Type B pancreatic cell (in vitro differentiated cells): Measurements from ENCODE around the gene SDF2L1. TPM values are rescaled to one million over a fixed set of nuclear protein-coding genes. Genes with fewer than 3 reads are reported as not detected.
A peak's percentile ranks its signal among the peaks of the same experiment; 100 is the strongest.
"Not testable (repeated sequence)": the region's sequence is repeated elsewhere in the genome, so short reads cannot be mapped to it uniquely, and the experiment has no call there.

Experiments
- DNase-seq: peaks from one replicate; pipeline ENCODE4 v3.0.0; 2021; ENCODE audit warnings: mixed read lengths; ENCODE audit not compliant: unreplicated experiment; ENCODE audit errors: extremely low spot score
- H3K27ac Mint-ChIP-seq: 2 replicates; pipeline ENCODE4 v1.8.0; 2021; ENCODE audit warnings: mild to moderate bottlenecking, mixed read lengths
- H3K27me3 Mint-ChIP-seq: 2 replicates; pipeline ENCODE4 v1.8.0; 2021; ENCODE audit warnings: mixed read lengths
- H3K36me3 Mint-ChIP-seq: 2 replicates; pipeline ENCODE4 v1.8.0; 2021; ENCODE audit warnings: mixed read lengths
- H3K4me1 Mint-ChIP-seq: one replicate; pipeline ENCODE4 v1.8.0; 2021; ENCODE audit warnings: mixed read lengths; ENCODE audit not compliant: unreplicated experiment
- H3K4me3 Mint-ChIP-seq: 2 replicates; pipeline ENCODE4 v1.8.0; 2021; ENCODE audit warnings: mild to moderate bottlenecking, mixed read lengths
- H3K9me3 Mint-ChIP-seq: 2 replicates; pipeline ENCODE4 v1.8.0; 2021; ENCODE audit warnings: mixed read lengths
- total RNA-seq: library from RNA; stranded (reverse); gene quantifications from 2 replicates; pipeline ENCODE4 v1.2.1, GENCODE V29; 2021; ENCODE audit warnings: low replicate concordance
- TF ChIP-seq, protein P1 (sequence below): fragments of 200-600 bp; sonication (generic); conservative IDR thresholded peaks from 2 replicates; pipeline ENCODE4 v1.5.0; 2021; ENCODE audit warnings: antibody characterized with exemption, mild to moderate bottlenecking

The SDF2L1 gene
- total RNA-seq, 1 donor from 2014 or later: 56.3 TPM

DNA sequence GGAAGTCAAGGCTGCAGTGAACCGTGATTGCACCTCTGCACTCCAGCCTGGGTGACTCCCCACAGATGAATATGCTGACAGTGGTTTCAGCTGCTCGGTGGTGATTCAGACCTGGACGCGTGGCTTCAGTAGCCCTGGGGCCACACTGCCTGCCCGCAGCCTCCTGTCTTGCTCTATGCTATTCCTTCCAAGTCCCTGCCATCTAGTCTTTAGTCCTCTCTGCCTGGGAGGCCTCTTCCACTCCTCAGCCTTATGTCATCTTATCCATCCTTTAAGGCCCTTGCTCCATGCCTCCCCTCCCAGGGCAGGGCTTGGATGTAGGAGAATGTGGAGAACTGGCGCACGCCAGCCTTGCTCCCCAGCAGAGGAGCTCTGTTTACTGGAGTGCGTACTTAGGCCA lies 35.3 kb upstream of the SDF2L1 start:
- Mint-ChIP-seq H3K4me1 (peaks cover 5% of the 10 kb centered on the region), H3K27ac (no peak overlapping the region), H3K36me3 (peaks cover 10% of the 10 kb centered on the region), H3K27me3 (no peaks in the 10 kb centered on the region), H3K4me3 (no peak overlapping the region), H3K9me3 (no peaks in the 10 kb centered on the region)
- no peak for DNase-seq
- TF ChIP-seq, protein P1, sequence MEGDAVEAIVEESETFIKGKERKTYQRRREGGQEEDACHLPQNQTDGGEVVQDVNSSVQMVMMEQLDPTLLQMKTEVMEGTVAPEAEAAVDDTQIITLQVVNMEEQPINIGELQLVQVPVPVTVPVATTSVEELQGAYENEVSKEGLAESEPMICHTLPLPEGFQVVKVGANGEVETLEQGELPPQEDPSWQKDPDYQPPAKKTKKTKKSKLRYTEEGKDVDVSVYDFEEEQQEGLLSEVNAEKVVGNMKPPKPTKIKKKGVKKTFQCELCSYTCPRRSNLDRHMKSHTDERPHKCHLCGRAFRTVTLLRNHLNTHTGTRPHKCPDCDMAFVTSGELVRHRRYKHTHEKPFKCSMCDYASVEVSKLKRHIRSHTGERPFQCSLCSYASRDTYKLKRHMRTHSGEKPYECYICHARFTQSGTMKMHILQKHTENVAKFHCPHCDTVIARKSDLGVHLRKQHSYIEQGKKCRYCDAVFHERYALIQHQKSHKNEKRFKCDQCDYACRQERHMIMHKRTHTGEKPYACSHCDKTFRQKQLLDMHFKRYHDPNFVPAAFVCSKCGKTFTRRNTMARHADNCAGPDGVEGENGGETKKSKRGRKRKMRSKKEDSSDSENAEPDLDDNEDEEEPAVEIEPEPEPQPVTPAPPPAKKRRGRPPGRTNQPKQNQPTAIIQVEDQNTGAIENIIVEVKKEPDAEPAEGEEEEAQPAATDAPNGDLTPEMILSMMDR: no peak

DNA sequence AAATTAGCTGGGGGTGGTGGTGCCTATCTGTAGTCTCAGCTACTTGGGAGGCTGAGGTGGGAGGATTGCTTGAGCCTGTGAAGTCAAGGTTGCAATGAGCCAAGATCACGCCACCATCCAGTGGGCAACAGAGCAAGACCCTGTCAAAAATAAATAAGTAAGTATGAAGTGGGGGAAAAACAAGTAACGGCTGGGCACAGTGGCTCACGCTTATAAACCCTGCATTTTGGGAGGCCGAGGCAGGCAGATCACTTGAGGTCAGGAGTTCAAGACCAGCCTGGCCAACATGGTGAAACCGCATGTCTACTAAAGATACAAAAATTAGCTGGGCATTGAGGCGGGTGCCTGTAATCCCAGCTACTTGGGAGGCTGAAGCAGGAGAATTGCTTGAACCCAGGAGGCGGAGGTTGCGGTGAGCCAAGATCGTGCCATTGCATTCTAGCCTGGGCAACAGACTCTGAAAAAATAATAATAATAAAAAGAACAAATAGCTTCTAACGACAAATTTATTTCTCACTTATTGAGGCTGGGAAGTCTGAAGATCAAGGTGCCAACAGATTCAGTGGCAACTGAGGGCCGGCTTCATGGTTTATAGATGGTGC lies 32.4 kb upstream of the SDF2L1 start:
- DNase-seq, H3K27ac Mint-ChIP-seq, H3K4me3 Mint-ChIP-seq, H3K27me3 Mint-ChIP-seq, H3K9me3 Mint-ChIP-seq, H3K4me1 Mint-ChIP-seq: not testable (repeated sequence)
- peaks cover 22% of the 10 kb centered on the region for H3K36me3 Mint-ChIP-seq

DNA sequence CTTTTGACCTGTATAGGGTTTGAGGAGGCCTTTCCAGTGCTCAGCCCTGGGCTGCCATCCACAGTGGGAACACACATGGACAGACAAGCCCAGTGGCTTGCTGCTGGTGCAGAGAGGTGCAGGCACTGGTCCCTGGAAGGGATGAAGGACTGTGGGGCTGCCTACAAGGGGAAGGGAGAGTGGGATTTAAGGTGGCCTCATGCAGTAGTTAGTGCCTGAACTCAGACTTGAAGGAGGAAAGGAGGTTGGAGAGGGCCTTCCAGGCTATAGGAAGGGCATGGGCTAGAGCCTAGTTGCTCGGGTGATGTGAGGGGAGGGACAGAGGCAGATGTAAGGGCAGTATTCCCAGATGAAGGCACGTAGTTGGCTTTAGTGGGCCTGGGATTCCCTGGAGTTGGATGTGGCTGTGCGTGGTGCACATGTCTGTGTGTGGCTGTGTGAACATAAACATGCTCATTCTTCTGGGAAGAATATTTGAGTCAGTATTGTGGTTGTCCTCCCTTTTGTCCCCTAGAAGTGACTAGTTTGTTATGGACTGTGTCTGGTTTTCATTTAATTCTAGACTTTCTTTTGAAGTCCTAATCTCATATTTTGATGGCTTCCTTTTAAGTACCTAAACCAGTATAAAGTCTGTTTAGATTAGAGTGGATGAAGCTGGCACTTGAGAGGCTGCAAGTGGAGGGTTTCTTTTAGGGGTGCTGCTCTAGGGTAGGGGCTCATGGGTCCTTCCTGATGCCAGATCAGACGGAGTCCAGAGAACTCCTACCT lies 30.7 kb upstream of the SDF2L1 start:
- Mint-ChIP-seq H3K4me1 (peaks cover 11% of the 10 kb centered on the region), H3K27me3 (no peaks in the 10 kb centered on the region), H3K9me3 (no peaks in the 10 kb centered on the region), H3K4me3 (peak overlapping the region; percentile 41), H3K36me3 (peaks cover 29% of the 10 kb centered on the region), H3K27ac (no peak overlapping the region)
- TF ChIP-seq, protein P1: no peak
- no peak for DNase-seq

DNA sequence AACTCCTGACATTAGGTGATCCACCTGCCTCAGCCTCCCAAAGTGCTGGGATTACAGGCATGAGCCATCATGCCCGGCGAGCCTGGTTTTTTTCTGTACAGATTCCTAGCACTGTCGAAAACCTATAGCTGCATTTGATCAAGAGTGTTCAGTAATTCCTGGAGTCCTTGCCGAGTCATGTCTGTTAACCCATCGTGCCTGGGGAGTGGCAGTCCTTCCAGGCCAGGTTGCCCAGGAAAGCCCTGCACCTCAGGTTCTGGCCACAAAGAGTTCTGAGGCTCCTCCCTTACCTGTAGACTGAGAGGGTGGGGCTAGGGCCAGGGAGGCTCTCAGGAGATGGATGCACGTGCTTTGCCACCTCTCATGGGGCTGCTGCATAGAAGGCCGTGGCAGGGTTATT lies 29.2 kb upstream of the SDF2L1 start:
- Mint-ChIP-seq H3K9me3 (no peaks in the 10 kb centered on the region), H3K27ac (no peak overlapping the region), H3K4me1 (peaks cover 11% of the 10 kb centered on the region), H3K27me3 (no peaks in the 10 kb centered on the region), H3K4me3 (no peak overlapping the region), H3K36me3 (peaks cover 33% of the 10 kb centered on the region)
- DNase-seq: no peak
- TF ChIP-seq, protein P1: no peak

DNA sequence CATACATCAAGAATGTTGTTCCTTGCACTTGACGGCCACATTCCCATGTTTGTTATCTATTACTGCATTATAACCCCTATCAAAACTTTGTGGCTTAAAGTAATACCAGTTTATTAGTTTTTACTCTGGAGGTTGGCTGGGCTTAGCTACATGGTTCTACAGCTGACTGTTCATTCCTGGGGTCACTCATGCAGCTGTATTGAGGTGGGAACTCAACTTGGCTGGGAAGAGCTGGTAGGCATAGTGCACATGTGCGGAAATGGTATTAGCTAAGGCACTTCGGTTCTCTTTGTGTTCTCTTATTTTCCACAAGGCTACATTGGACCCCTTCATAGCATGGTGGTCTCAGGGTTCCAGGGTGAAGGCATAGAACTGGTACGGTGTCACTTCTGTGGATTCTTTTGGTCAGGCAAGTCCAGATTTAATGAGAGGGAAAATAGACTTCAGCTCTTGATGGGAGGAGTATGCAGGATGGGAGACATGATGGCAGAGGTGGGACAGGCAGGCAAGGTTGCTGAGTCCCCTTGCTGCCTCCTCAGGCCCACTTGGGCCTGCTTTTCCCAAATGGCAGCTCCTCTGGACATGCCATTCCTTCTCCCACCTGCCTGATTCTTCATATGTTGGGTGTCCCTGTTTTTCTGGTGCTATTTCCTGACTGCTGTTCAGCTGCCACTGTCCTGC lies 28.4 kb upstream of the SDF2L1 start:
- H3K27ac Mint-ChIP-seq: no peak overlapping the region
- peaks cover 33% of the 10 kb centered on the region for H3K36me3 Mint-ChIP-seq
- H3K9me3 Mint-ChIP-seq: no peaks in the 10 kb centered on the region
- peaks cover 11% of the 10 kb centered on the region for H3K4me1 Mint-ChIP-seq
- no peak for DNase-seq
- H3K27me3 Mint-ChIP-seq: no peaks in the 10 kb centered on the region
- TF ChIP-seq, protein P1: no peak
- no peak overlapping the region for H3K4me3 Mint-ChIP-seq

DNA sequence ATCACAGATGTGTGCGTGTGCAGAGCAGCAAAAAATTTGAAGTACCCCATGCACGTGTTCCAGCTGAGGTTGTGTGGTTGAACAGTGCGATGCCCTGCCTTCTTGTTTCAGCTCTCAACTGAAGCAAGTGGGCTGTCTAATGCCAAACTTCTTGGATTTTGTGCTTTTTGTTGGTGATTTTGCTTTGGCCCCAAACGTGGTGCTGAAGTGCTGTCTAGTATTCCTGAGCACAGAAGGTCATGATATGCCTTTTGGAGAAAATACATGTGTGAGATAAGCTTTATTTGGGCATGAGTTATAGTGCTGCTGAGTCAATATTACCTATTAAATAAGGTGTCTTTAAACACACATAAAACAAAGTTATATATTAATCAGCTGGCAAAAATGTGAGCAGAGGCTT lies 26.4 kb upstream of the SDF2L1 start:
- TF ChIP-seq, protein P1: no peak
- H3K27me3 Mint-ChIP-seq: no peaks in the 10 kb centered on the region
- peaks cover 31% of the 10 kb centered on the region for H3K36me3 Mint-ChIP-seq
- peak overlapping the region; percentile 17 for H3K27ac Mint-ChIP-seq
- H3K4me1 Mint-ChIP-seq: peaks cover 16% of the 10 kb centered on the region
- DNase-seq: no peak
- no peaks in the 10 kb centered on the region for H3K9me3 Mint-ChIP-seq
- H3K4me3 Mint-ChIP-seq: no peak overlapping the region

DNA sequence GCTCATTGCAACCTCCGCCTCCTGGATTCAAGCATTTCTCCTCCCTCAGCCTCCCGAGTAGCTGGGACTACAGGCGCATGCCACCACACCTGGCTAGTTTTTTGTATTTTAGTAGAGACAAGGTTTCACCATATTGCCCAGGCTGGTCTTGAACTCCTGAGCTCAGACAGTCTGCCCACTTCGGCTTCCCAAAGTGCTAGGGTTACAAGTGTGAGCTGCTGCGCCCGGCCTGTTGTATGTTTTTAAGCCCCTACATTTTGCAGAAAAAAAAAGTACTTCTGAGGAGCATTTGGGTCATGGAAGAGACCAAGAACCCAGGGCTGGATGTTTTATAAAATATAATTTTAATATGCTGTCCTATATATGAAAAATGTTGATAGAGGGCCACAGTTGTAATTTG lies 24.8 kb upstream of the SDF2L1 start:
- H3K9me3 Mint-ChIP-seq, H3K4me3 Mint-ChIP-seq, H3K27me3 Mint-ChIP-seq, DNase-seq, H3K27ac Mint-ChIP-seq: not testable (repeated sequence)
- Mint-ChIP-seq H3K4me1 (peaks cover 23% of the 10 kb centered on the region), H3K36me3 (peaks cover 23% of the 10 kb centered on the region)
